ENCODE results near the gene HMX1.

The HMX1 gene

GRCh38 chr4:8867624-8868320, 3.9 kb downstream of the HMX1 start:
- FAIRE-seq: no peak

GRCh38 chr4:8866828-8867623, 4.6 kb downstream of the HMX1 start:
- no peak for FAIRE-seq

- no peak for FAIRE-seq
These were observed 5.2 kb downstream of the HMX1 start for GRCh38 chr4:8866421-8866820.

GRCh38 chr4:8865681-8866310, 5.8 kb downstream of the HMX1 start:
- FAIRE-seq: no peak

GRCh38 chr4:8864912-8865680, 6.5 kb downstream of the HMX1 start:
- FAIRE-seq: no peak

- FAIRE-seq: no peak
These were observed 7.7 kb downstream of the HMX1 start for GRCh38 chr4:8863686-8864682.

GRCh38 chr4:8862800-8863685, 8.6 kb downstream of the HMX1 start:
- FAIRE-seq: no peak

GRCh38 chr4:8862334-8862733, 9.3 kb downstream of the HMX1 start:
- FAIRE-seq: no peak

GRCh38 chr4:8861576-8862295, 9.9 kb downstream of the HMX1 start:
- FAIRE-seq: no peak

GRCh38 chr4:8860892-8861575, 10.6 kb downstream of the HMX1 start:
- FAIRE-seq: no peak

GRCh38 chr4:8860096-8860891, 11.3 kb downstream of the HMX1 start:
- FAIRE-seq: no peak

- FAIRE-seq: no peak
These were observed 12.0 kb downstream of the HMX1 start for GRCh38 chr4:8859550-8860095.

- FAIRE-seq: no peak
These were observed 12.9 kb downstream of the HMX1 start for GRCh38 chr4:8858701-8859210.

- no peak for FAIRE-seq
These were observed 13.6 kb downstream of the HMX1 start for GRCh38 chr4:8857766-8858700.

GRCh38 chr4:8856835-8857621, 14.6 kb downstream of the HMX1 start:
- FAIRE-seq: no peak

- no peak for FAIRE-seq
These were observed 15.8 kb downstream of the HMX1 start for GRCh38 chr4:8855818-8856245.
